ENCODE measurements around the gene GARIN5A. TPM values are rescaled to one million over a fixed set of nuclear protein-coding genes. Genes with fewer than 3 reads are reported as not detected.

The GARIN5A gene
- total and polyA plus RNA-seq, 2 of the 8 experiments (the other 6 are each of a cell fraction or from before 2014, with no cell fraction given): 9.1 to 18.5 TPM

GRCh38 chr19:50437862-50438449 is 38.7 kb downstream of the GARIN5A start:
- no peak overlapping the region for H2BK15ac ChIP-seq (ENCODE audit: low read length)
- no peaks in the 10 kb centered on the region for H3K79me2 ChIP-seq (ENCODE audit: control insufficient read depth in 1 of 2, insufficient read depth in 2 of 2, low read length in 2 of 2)
- no peaks in the 10 kb centered on the region for H3K79me1 ChIP-seq (ENCODE audit: low read depth, low read length)
- H2AK5ac ChIP-seq (ENCODE audit: low read depth, low read length): no peak overlapping the region
- 86 to 100% methylated on average over 2 to 5 of the region's 5 CpGs for WGBS, 2 experiments (ENCODE audit: extremely low coverage in 1 of 2, insufficient coverage in 1 of 2, insufficient read length in 1 of 2, insufficient replicate concordance in 2 of 2, low coverage in 1 of 2, low lambda C conversion rate in 2 of 2, missing lambda C conversion rate in 1 of 2)
- no peak overlapping the region for H4K5ac ChIP-seq (ENCODE audit: insufficient read length, low read depth, low read length)
- H3K4me3 ChIP-seq (ENCODE audit: extremely low read depth in 1 of 4, insufficient read depth in 2 of 4, low read depth in 3 of 4, low read length in 4 of 4): no peak overlapping the region
- no peak overlapping the region for H2BK20ac ChIP-seq (ENCODE audit: low read length)
- FAIRE-seq (no peak), DNase-seq (ENCODE audit: low read depth in 1 of 2, low spot score in 2 of 2) (no peak)
- H3K9ac ChIP-seq (replicated peaks in 1 of 4; ENCODE audit: extremely low read depth in 1 of 4, low read depth in 3 of 4, low read length in 3 of 4): no peak overlapping the region
- TF ChIP-seq HDAC2 (IDR thresholded peaks at IDR 0.05; ENCODE audit: borderline replicate concordance in 1 of 2, low read depth in 2 of 2, low read length in 2 of 2) (no peak), EZH2 (IDR thresholded peaks at IDR 0.05; ENCODE audit: low read depth, low read length, severe bottlenecking) (no peak), ASH2L (IDR thresholded peaks at IDR 0.05; ENCODE audit: low read length) (no peak), SRF (IDR thresholded peaks at IDR 0.05; ENCODE audit: low read depth, low read length) (no peak), BRCA1 (IDR thresholded peaks at IDR 0.05; ENCODE audit: low read depth, low read length) (no peak), CBX8 (IDR thresholded peaks at IDR 0.05; ENCODE audit: borderline replicate concordance, low read depth, low read length) (no peak), TEAD4 (IDR thresholded peaks at IDR 0.05; ENCODE audit: low read depth, low read length) (no peak)
- TF ChIP-seq, protein P1, sequence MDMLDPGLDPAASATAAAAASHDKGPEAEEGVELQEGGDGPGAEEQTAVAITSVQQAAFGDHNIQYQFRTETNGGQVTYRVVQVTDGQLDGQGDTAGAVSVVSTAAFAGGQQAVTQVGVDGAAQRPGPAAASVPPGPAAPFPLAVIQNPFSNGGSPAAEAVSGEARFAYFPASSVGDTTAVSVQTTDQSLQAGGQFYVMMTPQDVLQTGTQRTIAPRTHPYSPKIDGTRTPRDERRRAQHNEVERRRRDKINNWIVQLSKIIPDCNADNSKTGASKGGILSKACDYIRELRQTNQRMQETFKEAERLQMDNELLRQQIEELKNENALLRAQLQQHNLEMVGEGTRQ (IDR thresholded peaks at IDR 0.05; ENCODE audit: low read length): no peak
- H2BK12ac ChIP-seq (ENCODE audit: low read depth, low read length): no peak overlapping the region
- peaks cover 4% of the 10 kb centered on the region; the same call in 1 of the 2 replicates for H3K23me2 ChIP-seq (ENCODE audit: low read depth, low read length)
- H3K27ac ChIP-seq (ENCODE audit: low read depth, low read length): no peak overlapping the region
- no peak overlapping the region for H2AFZ ChIP-seq (ENCODE audit: low read length)
- ChIA-PET CTCF (ENCODE audit: partially characterized antibody) (interaction anchor here (1.1 kb wide), 1 partner anchor 10 kb away, joined by 6 read pairs; no protein-coding TSS in a partner anchor), POLR2A (ENCODE audit: partially characterized antibody) (interaction anchor here (1.1 kb wide), 1 partner anchor 27 kb away, joined by 3 read pairs; no protein-coding TSS in a partner anchor)
- no peaks in the 10 kb centered on the region for H4K20me1 ChIP-seq (replicated peaks in 1 of 2; ENCODE audit: control insufficient read depth in 1 of 2, insufficient read depth in 2 of 2, low read length in 2 of 2)
- H2BK5ac ChIP-seq (ENCODE audit: low read depth, low read length): no peak overlapping the region
- no peaks in the 10 kb centered on the region; a peak in 1 of 7 replicates for H3K27me3 ChIP-seq (replicated peaks in 1 of 4; ENCODE audit: control insufficient read depth in 3 of 4, extremely low read depth in 1 of 4, insufficient read depth in 3 of 4, low read length in 3 of 4)
- H3K36me3 ChIP-seq (ENCODE audit: control insufficient read depth in 2 of 4, insufficient read depth in 4 of 4, low read length in 3 of 4): no peaks in the 10 kb centered on the region
- H3K56ac ChIP-seq (replicated peaks; ENCODE audit: insufficient read length, low read depth, low read length): no peak overlapping the region
- no peak overlapping the region for H3K18ac ChIP-seq (ENCODE audit: extremely low read depth, low read length)
- H4K8ac ChIP-seq (ENCODE audit: extremely low read depth, insufficient read depth, low read length): no peak overlapping the region
- H3K4me2 ChIP-seq (ENCODE audit: insufficient read depth in 1 of 2, low read depth in 2 of 2, low read length in 2 of 2): no peak overlapping the region
- H4K91ac ChIP-seq (replicated peaks; ENCODE audit: insufficient read length, low read length): no peak overlapping the region
- H3K23ac ChIP-seq (ENCODE audit: insufficient read length): no peak overlapping the region
- H3K4ac ChIP-seq (replicated peaks; ENCODE audit: insufficient read length, low read depth, low read length): no peak overlapping the region
- no peak overlapping the region for H2BK120ac ChIP-seq (replicated peaks; ENCODE audit: low read depth, low read length)
- H3K4me1 ChIP-seq (replicated peaks in 1 of 4; ENCODE audit: control insufficient read depth in 3 of 4, insufficient read depth in 4 of 4, low read length in 3 of 4): peaks cover 1 to 7% (median 2%) of the 10 kb centered on the region in 4 experiments
- no peak overlapping the region for H3K14ac ChIP-seq (ENCODE audit: insufficient read length)
- no peaks in the 10 kb centered on the region for H3K9me3 ChIP-seq (ENCODE audit: insufficient read depth in 2 of 2, low read depth in 1 of 2, low read length in 1 of 2)
